HG03571 (cell line): ENCODE measurements around the gene RPL3.

ENCODE experiments used
- ATAC-seq: cut with Tn5 transposase; IDR thresholded peaks from one replicate; pipeline ENCODE4 v1.9.1; 2021; ENCODE audit not compliant: unreplicated experiment

The RPL3 gene

GRCh38 chr22:39265143-39265886 lies 54.1 kb downstream of the RPL3 start:
- no peak for ATAC-seq

DNA sequence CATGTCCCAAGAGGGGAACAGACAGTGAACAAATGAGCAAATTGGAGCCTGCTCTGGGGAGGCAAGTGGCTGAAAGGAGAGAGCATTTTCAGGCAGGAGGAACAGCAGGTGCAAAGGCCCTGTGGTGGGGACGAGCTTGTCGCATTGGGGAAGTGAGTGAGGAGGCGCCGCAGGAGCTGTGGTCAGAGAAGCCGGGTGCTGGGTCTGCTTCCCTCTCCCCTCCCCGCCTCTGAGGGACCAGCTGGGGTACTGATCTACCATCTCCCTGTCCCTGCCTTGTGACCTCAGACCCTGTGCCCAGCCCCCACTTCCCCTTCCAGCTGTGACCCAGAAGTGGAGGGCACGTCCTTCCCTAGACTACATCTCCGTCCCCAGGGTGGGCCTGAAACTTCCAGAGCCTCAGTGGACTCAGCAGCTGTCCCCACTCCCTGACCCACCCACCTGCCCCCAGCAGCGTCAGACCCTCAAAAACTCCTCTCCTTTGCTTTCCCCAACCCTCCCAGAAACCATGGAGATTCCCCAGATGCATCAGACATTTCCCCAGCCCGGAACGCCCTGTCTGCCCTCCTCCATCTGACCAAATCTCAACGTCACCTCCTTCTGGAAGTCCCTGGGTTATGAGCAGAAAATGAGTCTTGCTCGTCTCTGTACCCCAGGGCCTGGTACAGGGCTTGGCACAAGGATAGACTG lies 54.9 kb downstream of the RPL3 start:
- no peak for ATAC-seq

DNA sequence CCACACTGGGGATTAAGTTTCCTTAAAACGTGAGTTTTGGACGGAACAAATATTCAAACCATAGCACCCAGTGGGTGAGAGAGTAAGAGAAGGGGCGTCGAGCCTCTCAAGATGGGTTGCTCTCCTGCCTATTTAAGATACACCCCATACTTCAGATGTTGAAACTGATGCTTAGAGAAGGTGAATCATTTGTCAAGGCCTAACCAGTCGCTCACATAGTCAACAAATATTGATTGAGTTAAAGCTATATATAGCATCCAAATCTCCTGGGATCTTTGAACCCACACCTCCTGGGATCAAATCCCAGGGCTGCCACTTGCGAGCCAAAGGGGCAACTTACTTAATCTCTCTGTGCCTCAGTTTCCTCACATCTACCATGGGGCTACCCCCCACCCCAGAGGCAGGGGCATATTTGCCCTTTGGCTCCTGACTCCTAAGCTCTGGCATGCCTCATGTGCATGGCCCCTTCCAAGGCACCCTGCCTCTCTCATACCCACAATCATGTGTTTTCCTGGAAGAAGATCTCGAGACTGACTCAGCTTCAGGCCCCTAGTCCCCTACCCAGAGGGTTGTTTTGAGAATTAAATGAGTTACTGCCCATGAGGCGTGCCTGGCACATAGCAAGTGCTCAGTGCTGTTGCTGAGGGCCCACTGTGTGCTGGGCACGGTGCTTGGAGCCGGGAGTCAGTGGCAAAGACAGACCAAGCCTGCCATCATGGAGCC lies 55.6 kb downstream of the RPL3 start:
- no peak for ATAC-seq
